Neuronal stem cell (in vitro differentiated cells): Measurements from ENCODE around the gene MUC6.
A peak's percentile ranks its signal among the peaks of the same experiment; 100 is the strongest.

Source experiments
- DNase-seq: peaks from one replicate; pipeline ENCODE4 v3.0.0-alpha.2; 2013; ENCODE audit warnings: low spot score
- H2AFZ ChIP-seq: one replicate; pipeline ENCODE4 v1.6.1; 2013; ENCODE audit warnings: mild to moderate bottlenecking, low read length, inconsistent platforms
- H2AK5ac ChIP-seq: 2 replicates; pipeline ENCODE4 v1.6.1; 2013; ENCODE audit warnings: low read depth, mild to moderate bottlenecking, inconsistent platforms, low read length, moderate library complexity, mixed read lengths
- H2BK120ac ChIP-seq: 2 replicates; pipeline ENCODE4 v1.6.1; 2013; ENCODE audit warnings: low read depth, mild to moderate bottlenecking, inconsistent platforms, low read length, moderate library complexity, mixed read lengths
- H2BK12ac ChIP-seq: one replicate; pipeline ENCODE4 v1.6.1; 2013; ENCODE audit warnings: low read length, inconsistent platforms
- H2BK15ac ChIP-seq: 2 replicates; pipeline ENCODE4 v1.6.1; 2013; ENCODE audit warnings: mild to moderate bottlenecking, low read length, inconsistent platforms, mixed read lengths
- H2BK5ac ChIP-seq: one replicate; pipeline ENCODE4 v1.6.1; 2013; ENCODE audit warnings: inconsistent platforms, mild to moderate bottlenecking, low read length, moderate library complexity
- H3K14ac ChIP-seq: one replicate; pipeline ENCODE4 v1.6.1; 2013; ENCODE audit warnings: low read length, inconsistent platforms
- H3K18ac ChIP-seq: 2 replicates; pipeline ENCODE4 v1.6.1; 2013; ENCODE audit warnings: low read length, inconsistent platforms
- H3K23ac ChIP-seq: 2 replicates; pipeline ENCODE4 v1.6.1; 2013; ENCODE audit warnings: low read depth, mild to moderate bottlenecking, mixed read lengths, low read length, inconsistent platforms; ENCODE audit not compliant: poor library complexity
- H3K27ac ChIP-seq: replicated peaks from 3 replicates; pipeline ENCODE4 v1.5.1; 2013; ENCODE audit warnings: low read length, inconsistent platforms
- H3K27me3 ChIP-seq, 3 experiments: 2 replicates each; pipeline ENCODE4 v1.6.1; 2013; ENCODE audit warnings: low read length in 3 of 3, mild to moderate bottlenecking in 2 of 3, inconsistent platforms in 1 of 3, low read depth in 1 of 3, mixed read lengths in 1 of 3, moderate library complexity in 1 of 3; ENCODE audit not compliant: control insufficient read depth in 3 of 3, insufficient read depth in 3 of 3
- H3K36me3 ChIP-seq, 2 donors: replicated peaks in 1 of 2; 2 replicates each; pipeline ENCODE4 v1.6.1; 2013; ENCODE audit warnings: low read length in 2 of 2; ENCODE audit not compliant: control insufficient read depth in 2 of 2, insufficient read depth in 2 of 2
- H3K4ac ChIP-seq: 2 replicates; pipeline ENCODE4 v1.6.1; 2013; ENCODE audit warnings: inconsistent platforms, mild to moderate bottlenecking, low read length, moderate library complexity
- H3K4me1 ChIP-seq, 2 donors: 1 replicate in 1 of 2; 2 replicates in 1 of 2; pipeline ENCODE4 v1.6.1; 2013; ENCODE audit warnings: low read length in 2 of 2, low read depth in 1 of 2; ENCODE audit not compliant: control insufficient read depth in 2 of 2, insufficient read depth in 1 of 2
- H3K4me2 ChIP-seq: one replicate; pipeline ENCODE4 v1.6.1; 2013; ENCODE audit warnings: mild to moderate bottlenecking, low read length, inconsistent platforms; ENCODE audit not compliant: insufficient read depth, poor library complexity, severe bottlenecking
- H3K4me3 ChIP-seq, 2 donors: 2 replicates each; pipeline ENCODE4 v1.5.1; 2013; ENCODE audit warnings: low read length in 2 of 2, mild to moderate bottlenecking in 2 of 2, inconsistent platforms in 1 of 2, moderate library complexity in 1 of 2
- H3K79me1 ChIP-seq: one replicate; pipeline ENCODE4 v1.6.1; 2013; ENCODE audit warnings: low read depth, mild to moderate bottlenecking, inconsistent platforms, low read length, moderate library complexity
- H3K9ac ChIP-seq: one replicate; pipeline ENCODE4 v1.6.1; 2013; ENCODE audit warnings: mild to moderate bottlenecking, low read depth, low read length, inconsistent platforms; ENCODE audit not compliant: poor library complexity
- H3K9me3 ChIP-seq, 2 donors: replicated peaks in 1 of 2; 2 replicates each; pipeline versions ENCODE3 to v1.6.1; 2013; ENCODE audit warnings: low read length in 2 of 2, mild to moderate bottlenecking in 2 of 2, inconsistent platforms in 1 of 2, low read depth in 1 of 2, mixed read lengths in 1 of 2, moderate library complexity in 1 of 2; ENCODE audit not compliant: control insufficient read depth in 2 of 2, insufficient read depth in 1 of 2
- H4K8ac ChIP-seq: one replicate; pipeline ENCODE4 v1.6.1; 2013; ENCODE audit warnings: low read depth, mild to moderate bottlenecking, inconsistent platforms, low read length, moderate library complexity
- H4K91ac ChIP-seq: one replicate; pipeline ENCODE4 v1.6.1; 2013; ENCODE audit warnings: low read length, low read depth, mild to moderate bottlenecking, inconsistent platforms; ENCODE audit not compliant: poor library complexity
- WGBS, 2 donors: extraction: QIAGEN DNeasy Blood & Tissue Kit; methylation state at CpG; one replicate each; pipeline ENCODE4 v1.1.7; 2013; ENCODE audit warnings: missing lambda C conversion rate in 2 of 2, mixed read lengths in 1 of 2; ENCODE audit not compliant: insufficient read length in 2 of 2, insufficient replicate concordance in 1 of 2; ENCODE audit errors: extremely low coverage in 2 of 2; 5-methylcytosine and 5-hydroxymethylcytosine counted together

The MUC6 gene

DNA sequence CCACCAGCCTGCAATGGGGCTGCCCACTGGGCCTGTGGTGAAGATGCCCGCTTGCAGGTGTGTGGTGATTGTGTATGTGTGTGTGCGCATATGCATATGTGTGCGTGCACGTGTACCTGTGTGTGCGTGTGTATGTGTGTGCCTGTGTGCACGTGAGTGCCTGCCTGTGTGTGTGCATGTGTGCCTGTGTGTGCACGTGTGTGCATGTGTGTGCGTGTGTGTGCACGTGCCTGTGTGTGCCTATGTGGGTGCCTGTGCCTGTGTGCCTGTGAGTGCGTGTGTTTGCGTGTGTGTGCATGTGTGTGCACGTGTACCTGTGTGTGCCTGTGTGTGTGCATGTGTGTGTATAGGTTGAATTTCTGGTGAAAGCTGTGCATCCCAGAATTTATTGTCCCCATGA, 2.4 kb upstream of the MUC6 start:
- H2BK15ac ChIP-seq = no peak overlapping the region
- no peak overlapping the region for H2AFZ ChIP-seq
- no peak overlapping the region for H2BK120ac ChIP-seq
- no peaks in the 10 kb centered on the region for H3K79me1 ChIP-seq
- H2BK12ac ChIP-seq = no peak overlapping the region
- no peak overlapping the region for H4K8ac ChIP-seq
- peak overlapping the region in 1 of 2 donors; percentile 78 for H3K4me3 ChIP-seq
- no peak overlapping the region for H2BK5ac ChIP-seq
- peaks cover 0 to 10% (median 0%) of the 10 kb centered on the region in 3 experiments for H3K27me3 ChIP-seq
- H3K9ac ChIP-seq = peak overlapping the region; percentile 72
- no peak overlapping the region for H3K4me2 ChIP-seq
- peaks cover 0 to 3% of the 10 kb centered on the region in 2 donors for H3K9me3 ChIP-seq
- peaks cover 0 to 7% of the 10 kb centered on the region in 2 donors for H3K4me1 ChIP-seq
- H3K23ac ChIP-seq = peak overlapping the region; percentile 52
- no peak overlapping the region for H4K91ac ChIP-seq
- WGBS, 2 donors = no CpG with 5 or more reads among the region's 12 CpGs
- H3K36me3 ChIP-seq = no peaks in the 10 kb centered on the region
- no peak for DNase-seq
- H3K4ac ChIP-seq = peak overlapping the region; percentile 89
- no peak overlapping the region for H2AK5ac ChIP-seq
- H3K18ac ChIP-seq = peak overlapping the region; percentile 59
- no peak overlapping the region for H3K27ac ChIP-seq
- peak overlapping the region; percentile 84 for H3K14ac ChIP-seq

DNA sequence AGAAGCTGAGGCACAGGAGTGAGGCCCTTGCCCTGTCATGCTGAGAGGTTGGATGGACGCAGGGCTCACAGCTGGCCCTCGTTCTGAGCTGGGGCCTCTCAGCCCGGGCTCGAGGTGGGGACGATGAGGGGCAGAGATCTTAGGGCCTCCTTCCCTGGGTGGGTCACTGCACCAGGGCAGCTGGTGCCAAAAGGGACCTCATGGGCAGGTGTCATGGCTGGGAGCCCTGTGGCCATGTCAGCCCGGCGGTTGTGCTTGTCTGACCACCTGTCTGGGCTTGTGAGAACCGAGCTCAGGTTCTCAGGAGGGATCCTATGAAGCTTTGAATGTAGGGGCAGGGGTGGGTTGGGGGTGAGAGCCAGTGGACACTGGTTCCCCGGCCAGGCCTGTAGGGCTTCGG, 1.8 kb upstream of the MUC6 start:
- Histone ChIP-seq H4K8ac (no peak overlapping the region), H3K4me1 (peaks cover 0 to 7% of the 10 kb centered on the region in 2 donors), H3K4me2 (no peak overlapping the region), H2BK15ac (no peak overlapping the region), H2BK12ac (no peak overlapping the region), H2AFZ (no peak overlapping the region), H3K18ac (peak overlapping the region; percentile 7), H3K4ac (no peak overlapping the region), H2AK5ac (peak overlapping the region; percentile 61), H3K79me1 (no peaks in the 10 kb centered on the region), H3K36me3 (no peaks in the 10 kb centered on the region), H2BK5ac (no peak overlapping the region), H3K14ac (no peak overlapping the region), H3K27me3 (peaks cover 0 to 10% (median 0%) of the 10 kb centered on the region in 3 experiments), H3K27ac (no peak overlapping the region), H3K9me3 (peaks cover 0 to 3% of the 10 kb centered on the region in 2 donors), H3K9ac (no peak overlapping the region), H4K91ac (no peak overlapping the region), H2BK120ac (no peak overlapping the region), H3K23ac (peak overlapping the region; percentile 25), H3K4me3 (no peak overlapping the region)
- no peak for DNase-seq
- no CpG with 5 or more reads among the region's 10 CpGs for WGBS, 2 donors

DNA sequence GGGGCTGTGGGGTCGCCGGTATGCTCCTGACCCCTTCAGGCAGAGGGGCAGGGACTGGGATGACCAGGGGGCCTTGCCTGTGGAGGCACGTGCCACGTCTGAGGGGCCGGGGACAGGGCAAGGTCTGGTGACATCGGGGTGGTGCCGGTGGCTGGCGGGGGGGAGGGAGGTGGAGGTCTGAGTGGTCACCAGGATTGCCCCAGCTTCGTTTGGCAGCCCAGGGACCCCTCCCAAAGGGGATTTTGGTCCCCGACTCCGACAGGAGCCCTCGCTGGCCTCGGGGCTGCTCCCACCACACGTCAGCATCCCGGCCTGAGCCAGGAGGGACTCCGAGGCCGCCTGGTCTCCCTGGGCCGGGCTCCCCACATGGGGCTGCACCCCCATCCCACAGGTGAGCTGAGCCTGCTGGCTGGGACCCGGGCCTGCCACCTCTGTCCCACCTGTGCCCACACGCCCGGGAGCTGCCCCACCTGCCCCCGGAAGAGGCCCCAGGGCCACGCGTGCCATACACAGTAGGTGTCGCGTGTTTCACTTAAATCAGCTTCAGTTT, 1.1 kb upstream of the MUC6 start:
- Histone ChIP-seq H4K91ac (no peak overlapping the region), H3K4me3 (no peak overlapping the region), H3K4ac (no peak overlapping the region), H3K18ac (peak overlapping the region; percentile 76), H3K23ac (peak overlapping the region; percentile 80), H3K9ac (no peak overlapping the region), H3K4me2 (no peak overlapping the region), H4K8ac (peak overlapping the region; percentile 65), H3K27ac (no peak overlapping the region), H2AK5ac (peak overlapping the region; percentile 84), H2AFZ (peak overlapping the region; percentile 58), H3K14ac (peak overlapping the region; percentile 56), H3K36me3 (no peaks in the 10 kb centered on the region), H3K27me3 (peaks cover 0 to 10% (median 0%) of the 10 kb centered on the region in 3 experiments), H2BK5ac (peak overlapping the region; percentile 75), H2BK15ac (peak overlapping the region; percentile 71), H3K4me1 (peaks cover 0 to 7% of the 10 kb centered on the region in 2 donors), H2BK12ac (peak overlapping the region; percentile 73), H2BK120ac (no peak overlapping the region), H3K9me3 (peaks cover 0 to 4% of the 10 kb centered on the region in 2 donors), H3K79me1 (no peaks in the 10 kb centered on the region)
- no CpG with 5 or more reads among the region's 26 CpGs for WGBS, 2 donors
- no peak for DNase-seq

DNA sequence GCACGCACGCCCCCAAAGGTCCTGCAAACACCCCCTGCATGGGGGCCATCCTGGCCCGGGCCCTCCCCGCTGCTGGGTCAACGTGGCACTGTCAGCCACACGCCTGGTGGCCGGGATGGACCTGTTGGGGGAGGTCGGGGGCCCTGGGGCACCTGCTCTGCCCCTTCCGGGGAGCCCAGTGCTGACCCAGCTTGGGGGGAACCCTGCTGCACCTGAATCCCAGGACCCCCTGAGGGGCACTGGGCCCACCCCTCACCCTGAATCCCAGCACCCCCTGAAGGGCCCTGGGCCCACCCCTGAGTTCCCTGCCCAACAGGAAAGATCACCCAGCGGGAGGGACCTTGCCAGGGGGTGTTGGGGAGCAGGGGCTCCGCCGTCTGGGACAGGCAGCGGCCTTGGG, 413 bp upstream of the MUC6 start:
- Histone ChIP-seq H3K4me2 (no peak overlapping the region), H2BK12ac (peak overlapping the region; percentile 41), H3K27me3 (peaks cover 0 to 10% (median 2%) of the 10 kb centered on the region in 3 experiments), H3K4me3 (no peak overlapping the region), H3K9me3 (peaks cover 0 to 7% of the 10 kb centered on the region in 2 donors), H2AK5ac (peak overlapping the region; percentile 84), H2BK15ac (peak overlapping the region; percentile 99), H4K91ac (no peak overlapping the region), H3K4me1 (peaks cover 0 to 9% of the 10 kb centered on the region in 2 donors), H3K9ac (no peak overlapping the region), H2BK120ac (peak overlapping the region; percentile 31), H3K14ac (peak overlapping the region; percentile 8), H3K18ac (peak overlapping the region; percentile 80), H3K27ac (no peak overlapping the region), H4K8ac (peak overlapping the region; percentile 43), H3K36me3 (no peaks in the 10 kb centered on the region), H2BK5ac (peak overlapping the region; percentile 75), H3K79me1 (no peaks in the 10 kb centered on the region), H3K4ac (no peak overlapping the region), H3K23ac (no peak overlapping the region), H2AFZ (peak overlapping the region; percentile 58)
- DNase-seq = no peak
- WGBS, 2 donors = no CpG with 5 or more reads among the region's 13 CpGs
